ENCODE data around the gene SRCAP. TPM values are rescaled to one million over a fixed set of nuclear protein-coding genes. Genes with fewer than 3 reads are reported as not detected.

Gene SRCAP
- total RNA-seq, 2 experiments from 2014 or later: 70.8 to 73.5 TPM

DNA sequence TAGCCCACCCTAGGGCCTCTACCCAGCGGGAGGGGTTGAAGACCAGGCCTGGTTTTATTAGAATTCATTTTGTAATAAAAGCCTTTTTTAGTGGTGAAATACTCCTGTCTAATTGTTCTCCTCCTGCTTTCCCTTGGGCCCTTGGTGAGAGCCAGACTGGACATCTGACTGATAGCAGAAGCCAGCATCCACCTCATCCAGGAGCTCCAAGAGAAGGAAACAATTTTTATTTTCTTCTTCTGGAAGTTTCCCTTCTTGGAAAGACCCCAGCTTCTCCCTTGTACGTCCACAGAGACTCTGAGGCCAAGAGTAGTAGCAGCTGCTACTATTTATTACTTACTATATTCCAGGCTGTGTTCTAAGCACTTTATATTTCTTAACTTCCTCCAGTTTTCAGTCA, 45.2 kb downstream of the SRCAP start:
- POLR2A ChIA-PET: no interaction called here

DNA sequence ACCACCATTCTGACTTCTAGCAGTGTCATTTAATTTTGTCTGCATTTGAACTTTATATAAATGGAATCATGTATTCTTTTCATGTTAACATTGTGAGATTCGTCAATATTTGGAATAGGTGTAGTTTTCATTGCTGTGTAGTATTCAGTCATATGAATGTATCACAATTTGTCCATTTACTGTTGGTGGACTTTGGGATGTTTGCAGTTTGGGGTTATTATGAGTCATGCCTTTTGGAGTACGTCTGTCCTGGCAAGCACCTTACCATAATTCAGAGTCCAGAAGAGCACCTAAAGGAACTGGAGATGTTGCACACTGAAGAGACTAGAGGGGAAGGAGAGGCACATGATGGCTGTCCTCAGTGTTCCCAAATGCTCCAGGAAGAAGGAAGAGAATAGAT, 46.1 kb downstream of the SRCAP start:
- ChIA-PET CTCF (no interaction called here), POLR2A (no interaction called here)

More for the DNA sequence above, 45.2 kb downstream of the SRCAP start:
- CTCF ChIA-PET: no interaction called here

DNA sequence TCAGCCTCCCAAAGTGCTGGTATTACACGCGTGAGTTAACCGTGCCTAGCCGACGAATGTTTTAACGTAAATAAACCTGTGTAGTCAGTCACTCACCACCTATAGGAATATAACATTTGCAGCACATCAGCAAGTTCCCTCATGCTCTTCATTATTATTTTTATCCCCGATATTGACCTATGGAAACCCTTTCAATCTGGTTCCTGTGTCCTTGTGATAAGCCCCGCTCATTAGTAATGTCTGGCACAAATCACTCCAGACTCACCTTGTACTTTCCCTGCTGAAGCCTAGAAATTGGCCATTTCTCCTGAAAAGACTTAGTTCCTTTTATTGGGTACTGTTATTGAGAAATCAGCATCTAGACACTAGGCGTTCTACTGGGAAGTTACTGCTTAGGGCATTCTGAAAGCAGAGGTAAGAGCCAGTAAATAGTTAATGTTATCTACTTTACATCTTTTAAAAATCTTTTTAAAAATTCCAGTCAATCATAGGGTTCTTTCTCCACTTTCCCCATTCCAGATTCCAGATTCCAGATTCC, 47.7 kb downstream of the SRCAP start:
- POLR2A ChIA-PET: interaction anchor here (1.6 kb wide), 1 partner anchor 10 kb away, joined by 4 read pairs; no protein-coding TSS in a partner anchor
- CTCF ChIA-PET: interaction anchor here (1.5 to 1.8 kb wide), 2 partner anchors 17 to 195 kb away, joined by 4 to 5 read pairs; no protein-coding TSS in a partner anchor

DNA sequence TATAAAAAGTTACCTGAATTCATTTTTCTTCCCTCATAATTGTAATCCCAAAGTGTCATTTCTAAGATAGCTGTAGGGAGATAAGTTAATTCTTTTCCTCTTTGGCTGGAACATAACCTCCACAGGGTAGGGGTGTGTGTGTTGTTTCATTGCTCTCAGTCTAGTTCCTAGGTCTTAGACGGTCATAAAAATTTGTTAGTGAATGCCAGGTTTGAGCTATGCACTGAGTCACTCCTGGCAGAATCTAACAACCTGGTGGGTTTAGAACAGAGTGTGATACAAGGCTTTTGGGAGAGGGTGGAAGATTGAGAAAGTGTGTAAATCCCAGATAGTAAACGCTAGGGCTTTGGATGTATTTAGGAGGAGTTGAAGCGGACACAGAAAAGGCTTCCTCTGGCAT, 48.4 kb downstream of the SRCAP start:
- CTCF ChIA-PET: interaction anchor here (1.0 to 2.2 kb wide), 4 partner anchors 15 to 97 kb away, joined by 3 to 6 read pairs (median 4); no protein-coding TSS in a partner anchor
- POLR2A ChIA-PET: interaction anchor here (1.0 to 1.6 kb wide), 4 partner anchors 10 to 155 kb away, joined by 3 to 4 read pairs (median 4); partner anchors contain the start of gene SRCAP

DNA sequence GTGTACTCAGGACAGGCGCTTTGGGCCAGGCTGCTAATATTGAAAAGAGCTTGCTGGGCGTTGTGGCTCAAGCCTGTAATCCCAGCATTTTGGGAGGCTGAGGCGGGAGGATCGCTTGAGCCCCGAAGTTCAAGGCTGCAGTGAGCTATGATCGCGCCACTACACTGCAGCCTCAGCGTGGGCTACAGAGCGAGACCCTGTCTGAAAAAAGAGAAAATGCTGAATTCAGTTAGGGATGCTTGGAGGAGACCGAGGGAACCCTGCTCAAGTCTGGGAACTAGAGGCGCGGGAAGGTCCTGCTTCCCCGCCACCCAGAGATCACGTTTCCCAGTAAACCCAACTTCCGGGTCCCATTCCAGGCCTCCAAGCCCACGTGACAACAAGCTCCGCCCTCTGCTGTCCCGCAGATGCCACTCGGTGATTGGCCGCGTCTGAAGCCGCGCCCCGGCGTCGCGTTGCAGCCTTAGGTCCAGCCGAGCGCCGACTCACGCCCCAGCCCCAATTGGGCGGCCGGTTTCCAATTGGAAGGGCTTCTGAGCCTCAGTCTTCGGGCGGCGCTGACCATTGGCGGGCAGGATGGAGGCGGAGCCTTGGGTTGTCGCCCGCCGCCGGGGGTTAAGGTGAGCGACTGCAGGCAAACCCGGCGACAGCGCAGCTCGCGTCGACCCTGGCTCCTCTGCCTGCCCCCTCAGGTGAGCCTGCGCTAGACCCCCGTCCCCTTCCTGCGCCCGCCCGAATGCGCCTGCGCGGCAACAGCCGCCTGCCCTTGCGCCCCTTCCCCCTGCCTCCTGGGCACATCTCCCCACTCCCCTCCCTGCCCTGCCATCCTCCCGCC, 49.0 kb downstream of the SRCAP start, which contains the start of gene PHKG2:
Gene PHKG2 (plus strand): TSS at position 627 of the 835 bp plus-strand sequence. CDS start 396 bp downstream, outside the sequence.
- POLR2A ChIA-PET: interaction anchor here (0.8 to 1.6 kb wide), 7 partner anchors 9 to 963 kb away, joined by 3 to 4 read pairs (median 4); partner anchors contain the start of gene SRCAP
- CTCF ChIA-PET: interaction anchor here (1.0 to 2.2 kb wide), 4 partner anchors 15 to 97 kb away, joined by 3 to 6 read pairs (median 4); no protein-coding TSS in a partner anchor

DNA sequence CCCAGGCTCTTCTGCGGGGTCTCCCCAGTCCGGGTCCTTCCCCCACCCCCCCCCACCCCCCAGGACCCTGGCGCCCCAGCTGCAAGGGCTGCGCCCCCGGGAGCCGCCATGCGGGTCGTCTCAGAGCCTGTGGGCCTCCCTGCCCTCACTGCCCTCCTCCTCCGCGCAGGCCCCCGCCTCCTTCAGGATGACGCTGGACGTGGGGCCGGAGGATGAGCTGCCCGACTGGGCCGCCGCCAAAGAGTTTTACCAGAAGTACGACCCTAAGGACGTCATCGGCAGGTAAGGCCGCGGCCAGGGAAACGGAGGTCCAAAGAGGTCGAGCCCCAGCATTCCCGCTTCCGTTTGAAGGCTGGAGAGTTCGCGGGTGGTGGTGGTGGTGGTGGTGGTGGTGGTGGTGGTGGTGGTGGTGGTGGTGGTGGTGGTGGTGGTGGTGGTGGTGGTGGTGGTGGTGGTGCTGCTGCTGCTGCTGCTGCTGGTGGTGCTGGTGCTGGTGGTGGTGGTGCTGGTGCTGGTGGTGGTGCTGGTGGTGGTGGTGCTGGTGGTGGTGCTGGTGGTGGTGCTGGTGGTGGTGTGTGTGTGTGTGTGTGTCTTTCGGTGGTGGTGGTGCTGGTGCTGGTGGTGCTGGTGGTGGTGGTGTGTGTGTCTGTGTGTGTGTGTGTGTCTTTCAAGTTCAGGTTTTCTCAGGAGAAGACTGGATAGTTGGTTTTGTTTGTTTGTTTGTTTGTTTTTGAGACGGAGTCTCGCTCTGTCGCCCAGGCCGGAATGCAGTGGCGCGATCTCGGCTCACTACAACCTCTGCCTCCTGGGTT, 49.9 kb downstream of the SRCAP start:
- ChIA-PET CTCF (interaction anchor here (2.2 kb wide), 1 partner anchor 96 kb away, joined by 6 read pairs; no protein-coding TSS in a partner anchor), POLR2A (interaction anchor here (0.8 to 1.6 kb wide), 5 partner anchors 8 to 963 kb away, joined by 3 to 4 read pairs (median 4); no protein-coding TSS in a partner anchor)

DNA sequence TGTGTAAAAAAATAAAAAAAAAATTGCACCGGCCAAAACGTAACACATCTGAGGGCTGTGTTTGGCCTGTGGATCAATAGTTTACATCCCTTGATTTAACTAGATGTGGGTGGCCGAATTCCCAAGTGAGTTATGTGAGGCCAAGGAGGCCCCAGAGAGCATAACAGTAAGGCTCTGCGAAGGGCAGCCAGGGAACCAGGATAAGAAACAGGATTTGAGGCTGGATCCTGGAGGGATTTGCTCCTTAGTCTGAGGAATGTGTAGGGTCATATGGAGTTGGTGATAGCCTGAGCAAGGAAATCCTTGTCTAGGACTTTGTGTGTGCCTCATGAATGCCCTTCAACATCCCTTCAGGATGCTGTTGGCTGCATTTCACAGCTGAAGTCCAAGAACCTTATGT, 51.2 kb downstream of the SRCAP start:
- CTCF ChIA-PET: interaction anchor here (0.5 kb wide), 1 partner anchor 193 kb away, joined by 3 read pairs; no protein-coding TSS in a partner anchor
- POLR2A ChIA-PET: no interaction called here

DNA sequence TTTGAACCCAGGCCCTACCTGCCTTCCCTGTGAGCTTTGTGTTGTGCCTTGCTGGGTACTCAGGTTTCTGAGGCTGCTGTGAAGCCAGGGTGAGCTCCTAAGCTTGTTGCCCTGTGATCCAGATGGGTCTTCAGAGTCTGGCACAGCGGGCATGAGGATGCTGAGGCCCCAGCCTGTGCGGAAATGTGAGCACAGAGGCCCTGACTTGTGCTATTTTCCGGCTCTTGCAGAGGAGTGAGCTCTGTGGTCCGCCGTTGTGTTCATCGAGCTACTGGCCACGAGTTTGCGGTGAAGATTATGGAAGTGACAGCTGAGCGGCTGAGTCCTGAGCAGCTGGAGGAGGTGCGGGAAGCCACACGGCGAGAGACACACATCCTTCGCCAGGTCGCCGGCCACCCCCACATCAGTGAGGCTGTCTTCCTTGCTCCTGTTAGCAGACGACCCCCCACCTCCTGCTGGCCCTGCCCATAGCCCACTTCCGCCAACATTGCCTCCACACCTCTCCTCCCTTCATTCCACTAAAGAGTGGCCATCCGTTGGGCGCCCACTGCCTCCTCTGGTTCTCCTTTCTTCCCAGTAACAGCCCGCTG, 52.0 kb downstream of the SRCAP start:
- ChIA-PET POLR2A (no interaction called here), CTCF (interaction anchor here (0.5 kb wide), 1 partner anchor 1094 kb away, joined by 4 read pairs; no protein-coding TSS in a partner anchor)

DNA sequence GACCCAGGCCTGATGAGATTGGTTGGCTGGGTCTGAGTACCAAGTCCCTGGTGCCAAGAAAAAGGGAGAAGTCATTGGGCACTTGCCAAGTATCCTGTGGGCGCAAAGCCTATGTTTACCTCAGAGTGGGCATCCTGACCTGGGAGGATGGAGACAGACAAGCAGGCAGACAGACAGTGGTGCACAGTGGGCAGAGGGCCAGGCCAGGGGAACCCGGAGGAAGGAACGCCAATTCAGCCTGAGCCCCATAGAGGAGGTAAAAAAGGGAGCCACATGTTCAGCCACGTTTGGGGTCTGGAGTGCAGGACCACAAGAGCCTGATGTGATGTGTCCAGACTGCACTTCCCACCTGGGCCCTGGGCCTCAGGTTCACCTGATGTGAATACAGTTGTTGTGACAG, 54.6 kb downstream of the SRCAP start:
- POLR2A ChIA-PET: interaction anchor here (0.5 to 0.8 kb wide), 2 partner anchors 13 to 58 kb away, joined by 3 to 5 read pairs; no protein-coding TSS in a partner anchor
- CTCF ChIA-PET: no interaction called here

DNA sequence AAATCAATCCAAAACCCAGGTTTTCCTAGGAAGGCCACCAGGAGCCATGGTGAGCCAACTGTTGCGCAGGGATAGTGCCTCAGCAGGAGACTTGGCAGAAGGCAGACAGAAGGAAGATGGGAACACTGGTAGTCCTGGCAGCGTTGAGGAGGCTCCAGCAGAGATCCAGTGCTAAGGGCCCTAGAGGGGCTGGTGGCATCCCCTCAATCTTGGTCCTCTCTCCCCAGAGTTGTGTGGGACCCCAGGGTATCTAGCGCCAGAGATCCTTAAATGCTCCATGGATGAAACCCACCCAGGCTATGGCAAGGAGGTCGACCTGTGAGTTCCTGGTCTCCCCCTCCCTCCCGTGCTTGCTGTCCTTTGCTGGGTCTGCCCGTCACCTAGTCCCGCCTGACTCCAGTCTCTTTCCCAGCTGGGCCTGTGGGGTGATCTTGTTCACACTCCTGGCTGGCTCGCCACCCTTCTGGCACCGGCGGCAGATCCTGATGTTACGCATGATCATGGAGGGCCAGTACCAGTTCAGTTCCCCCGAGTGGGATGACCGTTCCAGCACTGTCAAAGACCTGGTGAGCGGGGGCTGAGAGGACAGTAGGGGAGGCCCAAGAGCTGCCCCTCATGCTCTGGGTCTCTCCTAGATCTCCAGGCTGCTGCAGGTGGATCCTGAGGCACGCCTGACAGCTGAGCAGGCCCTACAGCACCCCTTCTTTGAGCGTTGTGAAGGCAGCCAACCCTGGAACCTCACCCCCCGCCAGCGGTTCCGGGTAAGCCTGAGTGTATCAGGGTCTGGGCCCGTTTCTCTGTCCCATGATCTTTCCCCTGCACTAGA, 57.2 kb downstream of the SRCAP start:
- ChIA-PET POLR2A (interaction anchor here (1.2 kb wide), 1 partner anchor 9 kb away, joined by 4 read pairs; the partner anchor contains the start of gene PHKG2), CTCF (no interaction called here)

DNA sequence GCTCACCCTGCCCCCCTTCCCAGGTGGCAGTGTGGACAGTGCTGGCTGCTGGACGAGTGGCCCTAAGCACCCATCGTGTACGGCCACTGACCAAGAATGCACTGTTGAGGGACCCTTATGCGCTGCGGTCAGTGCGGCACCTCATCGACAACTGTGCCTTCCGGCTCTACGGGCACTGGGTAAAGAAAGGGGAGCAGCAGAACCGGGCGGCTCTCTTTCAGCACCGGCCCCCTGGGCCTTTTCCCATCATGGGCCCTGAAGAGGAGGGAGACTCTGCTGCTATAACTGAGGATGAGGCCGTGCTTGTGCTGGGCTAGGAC, 57.8 kb downstream of the SRCAP start:
- POLR2A ChIA-PET: interaction anchor here (1.2 kb wide), 1 partner anchor 9 kb away, joined by 4 read pairs; the partner anchor contains the start of gene PHKG2
- CTCF ChIA-PET: no interaction called here

DNA sequence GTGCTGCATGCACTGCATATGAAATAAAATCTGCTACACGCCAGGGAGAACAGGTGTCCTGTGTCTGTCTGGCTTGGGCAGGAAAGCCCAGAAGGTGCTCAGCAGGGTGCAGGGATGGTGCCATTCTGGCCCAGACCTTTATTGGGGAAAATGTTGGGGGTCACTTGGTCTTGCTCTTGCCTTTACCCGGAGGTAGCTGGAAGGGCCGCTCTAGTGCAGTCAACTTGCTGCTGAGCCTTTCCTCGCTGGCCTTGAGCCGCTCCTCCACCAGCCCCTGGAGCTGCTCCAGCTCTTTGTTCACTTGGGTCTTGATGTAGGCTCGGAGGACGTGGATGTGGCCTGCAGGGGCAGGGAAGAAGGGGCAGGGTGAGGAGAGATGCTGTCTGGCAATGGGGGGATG, 58.3 kb downstream of the SRCAP start:
- POLR2A ChIA-PET: interaction anchor here (1.2 kb wide), 1 partner anchor 10 kb away, joined by 4 read pairs; the partner anchor contains the start of gene PHKG2
- CTCF ChIA-PET: no interaction called here

DNA sequence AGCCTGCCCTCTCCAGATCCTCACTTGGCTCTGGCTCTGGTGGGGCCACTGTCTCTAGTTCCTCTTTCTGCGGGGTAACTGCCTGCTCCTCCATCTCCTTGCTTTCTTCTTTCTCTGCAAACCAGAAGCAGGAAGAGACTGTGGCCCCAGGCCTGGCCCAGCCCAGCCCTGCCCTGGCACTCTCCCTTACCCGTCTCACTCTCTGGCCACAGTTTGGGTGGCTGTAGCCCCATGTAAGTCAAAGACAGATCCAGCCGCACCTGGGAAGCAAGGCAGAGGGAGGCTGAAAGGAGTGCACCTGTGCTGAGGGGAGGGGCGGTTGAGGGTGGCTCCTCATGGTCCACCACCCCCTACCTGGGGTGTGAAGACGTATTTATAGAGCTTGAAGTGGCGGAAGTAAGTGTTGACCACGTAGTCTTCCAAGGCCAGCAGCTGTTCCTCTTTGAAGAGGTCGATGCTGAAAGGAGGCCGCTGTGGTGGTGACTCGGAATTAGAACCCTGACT, 60.1 kb downstream of the SRCAP start:
- POLR2A ChIA-PET: no interaction called here
- CTCF ChIA-PET: no interaction called here

DNA sequence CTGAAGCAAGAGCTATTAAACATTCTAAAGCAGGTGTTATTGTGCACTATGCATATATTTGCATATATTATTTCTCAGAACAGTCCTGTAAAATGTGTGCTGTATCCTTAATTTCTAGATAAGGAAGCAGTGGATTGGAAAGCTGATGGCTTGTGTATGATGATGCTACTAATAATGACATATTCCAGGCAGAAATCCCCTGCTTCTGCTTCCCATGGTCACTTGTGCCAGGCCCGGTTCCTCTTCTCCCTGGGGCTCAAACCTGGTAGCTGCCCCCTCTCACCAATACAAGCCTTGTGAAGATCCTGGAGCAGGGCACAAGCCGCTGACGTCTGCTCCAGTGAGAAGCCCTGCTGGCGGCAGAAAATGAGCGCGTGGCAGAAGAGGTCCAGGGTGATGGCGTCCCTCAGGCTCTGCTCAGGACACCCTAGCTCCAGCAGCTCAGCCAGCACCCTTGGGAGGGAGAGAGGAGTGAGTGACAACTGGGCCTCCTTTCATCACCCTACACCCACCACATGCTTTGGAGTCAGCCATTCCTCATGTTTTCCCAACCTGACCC, 61.1 kb downstream of the SRCAP start:
- ChIA-PET CTCF (interaction anchor here (0.8 to 1.1 kb wide), 2 partner anchors 58 to 85 kb away, joined by 3 to 4 read pairs; no protein-coding TSS in a partner anchor), POLR2A (no interaction called here)

DNA sequence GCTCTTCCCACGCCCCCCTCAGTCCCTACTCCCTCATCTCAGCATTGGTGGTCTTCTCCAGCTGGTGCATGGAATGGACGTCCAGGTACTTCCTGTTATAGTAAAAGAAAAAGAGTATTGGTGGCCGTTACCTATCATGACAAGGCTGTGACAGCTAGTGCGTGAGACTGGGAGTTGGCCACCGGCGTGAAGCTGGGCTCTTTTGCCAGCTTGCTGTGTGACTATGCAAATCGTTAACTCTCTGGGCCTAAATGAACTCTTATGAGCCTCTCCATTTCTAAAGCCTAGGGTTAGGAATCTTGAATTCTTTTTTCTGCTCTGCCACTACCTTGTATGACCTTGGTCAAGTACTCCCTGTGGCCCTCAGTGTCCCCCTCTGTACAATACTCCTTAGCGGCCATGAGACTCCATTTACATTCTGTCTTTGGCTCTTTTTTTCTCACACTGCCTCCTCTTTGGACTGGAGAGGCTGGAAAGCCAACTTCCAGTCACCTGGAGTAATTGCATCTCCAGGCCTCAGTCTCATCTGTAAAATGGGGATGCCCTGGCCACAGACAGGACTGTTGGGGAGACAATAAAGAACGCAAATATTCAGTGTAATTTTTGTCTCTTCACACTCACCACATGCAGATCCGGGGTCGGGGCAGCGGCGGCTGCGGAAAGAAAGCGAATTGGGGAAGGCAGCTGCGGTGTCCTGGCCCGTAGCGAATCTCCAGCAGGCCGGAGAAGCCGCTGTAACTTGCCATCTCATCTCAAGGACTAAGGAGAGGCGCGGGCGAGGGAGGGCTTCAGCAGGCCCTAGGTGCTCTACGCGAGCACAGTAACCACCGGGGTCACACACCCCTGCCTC, 61.8 kb downstream of the SRCAP start:
- CTCF ChIA-PET: interaction anchor here (1.1 kb wide), 1 partner anchor 84 kb away, joined by 4 read pairs; no protein-coding TSS in a partner anchor
- POLR2A ChIA-PET: no interaction called here

DNA sequence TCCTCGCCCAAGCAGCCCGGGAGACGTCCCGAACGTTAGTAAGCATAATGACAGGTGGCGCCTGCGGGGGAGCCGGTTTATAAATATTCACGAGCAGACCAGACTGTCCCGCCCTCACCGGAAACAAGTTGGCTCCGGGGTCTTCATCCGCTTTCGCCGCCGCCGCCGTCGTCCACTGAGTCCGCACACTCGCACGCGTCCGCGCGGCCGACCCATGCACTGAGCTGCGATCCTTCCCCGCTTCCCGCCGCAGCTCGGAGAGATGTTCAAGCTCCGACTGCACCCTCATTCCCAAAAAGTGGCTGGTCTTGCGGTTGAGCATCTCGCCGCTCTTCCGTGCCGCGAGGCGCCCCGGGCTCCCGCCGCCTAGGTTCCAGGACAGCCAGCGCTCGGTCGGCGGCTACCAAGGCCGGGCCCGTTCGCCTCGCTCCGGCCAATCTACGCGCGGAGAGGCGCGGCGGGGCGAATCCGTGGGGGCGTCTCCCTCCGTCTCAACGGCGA, 62.5 kb downstream of the SRCAP start:
- CTCF ChIA-PET: no interaction called here
- POLR2A ChIA-PET: no interaction called here

Data from activated CD8-positive, alpha-beta memory T cell treated with anti-CD3 and anti-CD28 coated beads for 36 hours (primary cell).